Nephron (organoid): Measurements from ENCODE around the gene DTNB.

ENCODE experiments used
- H3K27ac Mint-ChIP-seq, 3 experiments: 2 replicates each; pipeline ENCODE4 v1.8.0; 2020; ENCODE audit warnings: mixed read lengths in 3 of 3, mild to moderate bottlenecking in 2 of 3, moderate library complexity in 1 of 3
- H3K27me3 Mint-ChIP-seq: 2 replicates; pipeline ENCODE4 v1.8.0; 2021; ENCODE audit warnings: low read depth, mild to moderate bottlenecking, moderate library complexity, mixed read lengths
- H3K36me3 Mint-ChIP-seq: 2 replicates; pipeline ENCODE4 v1.8.0; 2020; ENCODE audit warnings: low read depth, mixed read lengths
- H3K4me1 Mint-ChIP-seq: 2 replicates; pipeline ENCODE4 v1.8.0; 2020; ENCODE audit warnings: mixed read lengths
- H3K4me3 Mint-ChIP-seq, 3 experiments: 2 replicates each; pipeline ENCODE4 v1.8.0; 2020; ENCODE audit warnings: mild to moderate bottlenecking in 3 of 3, mixed read lengths in 3 of 3, moderate library complexity in 2 of 3
- H3K9me3 Mint-ChIP-seq: 2 replicates; pipeline ENCODE4 v1.8.0; 2020; ENCODE audit warnings: mixed read lengths
- CTCF ChIP-seq, 3 experiments: fragments of 200-600 bp; sonication (generic); IDR thresholded peaks; one replicate each; pipeline ENCODE4 v1.5.0; 2021; ENCODE audit warnings: antibody characterized with exemption in 3 of 3; ENCODE audit not compliant: unreplicated experiment in 3 of 3

Gene DTNB

GRCh38 chr2:25374411-25374810 is 299.0 kb downstream of the DTNB start:
- Mint-ChIP-seq H3K4me3 (no peak overlapping the region), H3K27me3 (peaks cover 9% of the 10 kb centered on the region), H3K36me3 (no peaks in the 10 kb centered on the region), H3K27ac (peak overlapping the region in 1 of 3 experiments; percentile 37), H3K9me3 (no peaks in the 10 kb centered on the region), H3K4me1 (peaks cover 27% of the 10 kb centered on the region)
- no peak for TF ChIP-seq CTCF (IDR thresholded peaks at IDR 0.05; ENCODE audit: unreplicated experiment in 3 of 3)

- H3K27ac Mint-ChIP-seq = peak overlapping the region in 1 of 3 experiments; percentile 37
- H3K9me3 Mint-ChIP-seq = no peaks in the 10 kb centered on the region
- no peak overlapping the region for H3K4me3 Mint-ChIP-seq
- H3K36me3 Mint-ChIP-seq = no peaks in the 10 kb centered on the region
- peaks cover 36% of the 10 kb centered on the region for H3K4me1 Mint-ChIP-seq
- no peak for TF ChIP-seq CTCF (IDR thresholded peaks at IDR 0.05; ENCODE audit: unreplicated experiment in 3 of 3)
- H3K27me3 Mint-ChIP-seq = peaks cover 6% of the 10 kb centered on the region
Measured at GRCh38 chr2:25373269-25373981, 300.0 kb downstream of the DTNB start.

GRCh38 chr2:25372405-25373268 is 300.7 kb downstream of the DTNB start:
- Mint-ChIP-seq H3K27ac (no peak overlapping the region), H3K4me1 (peaks cover 35% of the 10 kb centered on the region), H3K4me3 (no peak overlapping the region), H3K36me3 (no peaks in the 10 kb centered on the region), H3K9me3 (no peaks in the 10 kb centered on the region), H3K27me3 (peaks cover 2% of the 10 kb centered on the region)
- TF ChIP-seq CTCF (IDR thresholded peaks at IDR 0.05; ENCODE audit: unreplicated experiment in 3 of 3) = no peak

- Mint-ChIP-seq H3K27me3 (no peaks in the 10 kb centered on the region), H3K4me3 (no peak overlapping the region), H3K9me3 (no peaks in the 10 kb centered on the region), H3K27ac (no peak overlapping the region), H3K36me3 (no peaks in the 10 kb centered on the region), H3K4me1 (peaks cover 27% of the 10 kb centered on the region)
- no peak for TF ChIP-seq CTCF (IDR thresholded peaks at IDR 0.05; ENCODE audit: unreplicated experiment in 3 of 3)
Measured at GRCh38 chr2:25371253-25372241, 301.8 kb downstream of the DTNB start.

- H3K27ac Mint-ChIP-seq = no peak overlapping the region
- TF ChIP-seq CTCF (IDR thresholded peaks at IDR 0.05; ENCODE audit: unreplicated experiment in 3 of 3) = no peak
- no peaks in the 10 kb centered on the region for H3K36me3 Mint-ChIP-seq
- H3K4me3 Mint-ChIP-seq = no peak overlapping the region
- no peaks in the 10 kb centered on the region for H3K9me3 Mint-ChIP-seq
- peaks cover 26% of the 10 kb centered on the region for H3K4me1 Mint-ChIP-seq
- H3K27me3 Mint-ChIP-seq = no peaks in the 10 kb centered on the region
Measured at GRCh38 chr2:25369876-25370275, 303.5 kb downstream of the DTNB start.
